Loucy (cell line): ENCODE data around the gene ATP1A2.

Experiments
- H2AFZ ChIP-seq: fragments of 200-600 bp; sonication (generic); 2 replicates; pipeline ENCODE4 v1.6.0; 2016; ENCODE audit warnings: antibody characterized with exemption, mild to moderate bottlenecking, low read length, moderate library complexity
- H3F3A ChIP-seq: fragments of 200-600 bp; 2 replicates; pipeline ENCODE4 v1.6.0; 2016; ENCODE audit warnings: antibody characterized with exemption, low read depth, mild to moderate bottlenecking
- H3K27me3 ChIP-seq: fragments of 200-600 bp; sonication (generic); 2 replicates; pipeline ENCODE4 v1.6.1; 2014; ENCODE audit warnings: low read length, mild to moderate bottlenecking; ENCODE audit not compliant: insufficient read depth, poor library complexity, severe bottlenecking
- H3K36me3 ChIP-seq: fragments of 200-600 bp; sonication (generic); 2 replicates; pipeline ENCODE4 v1.6.1; 2016; ENCODE audit warnings: low read length; ENCODE audit not compliant: insufficient read depth
- H3K4me1 ChIP-seq: fragments of 200-600 bp; sonication (generic); 2 replicates; pipeline ENCODE4 v1.5.1; 2014; ENCODE audit warnings: low read length, mild to moderate bottlenecking; ENCODE audit not compliant: insufficient read depth, poor library complexity, severe bottlenecking
- H3K4me2 ChIP-seq: fragments of 200-600 bp; sonication (generic); 2 replicates; pipeline ENCODE4 v1.6.0; 2014; ENCODE audit warnings: antibody characterized with exemption, low read length, low read depth, mild to moderate bottlenecking; ENCODE audit not compliant: poor library complexity, severe bottlenecking
- H3K4me3 ChIP-seq: fragments of 200-600 bp; sonication (generic); 2 replicates; pipeline ENCODE4 v1.5.1; 2014; ENCODE audit warnings: low read length, mild to moderate bottlenecking, mixed read lengths; ENCODE audit not compliant: poor library complexity, severe bottlenecking
- H3K79me2 ChIP-seq: fragments of 200-600 bp; sonication (generic); 2 replicates; pipeline ENCODE4 v1.6.1; 2014; ENCODE audit warnings: low read length; ENCODE audit not compliant: insufficient read depth
- H3K9ac ChIP-seq: fragments of 200-600 bp; sonication (generic); 2 replicates; pipeline ENCODE4 v1.6.0; 2014; ENCODE audit warnings: mild to moderate bottlenecking, low read depth, low read length, moderate library complexity; ENCODE audit not compliant: poor library complexity, severe bottlenecking
- H3K9me2 ChIP-seq: fragments of 200-600 bp; sonication (generic); replicated peaks from 2 replicates; pipeline ENCODE4 v1.6.1; 2016; ENCODE audit warnings: low read depth, low read length, mixed read lengths
- H3K9me3 ChIP-seq: fragments of 200-600 bp; sonication (generic); 2 replicates; pipeline ENCODE4 v1.6.1; 2014; ENCODE audit warnings: mild to moderate bottlenecking, antibody characterized with exemption, low read length, low read depth; ENCODE audit not compliant: insufficient read depth
- H4K20me1 ChIP-seq: fragments of 200-600 bp; sonication (generic); 2 replicates; pipeline ENCODE4 v1.6.0; 2014; ENCODE audit warnings: antibody characterized with exemption, low read length, mild to moderate bottlenecking; ENCODE audit not compliant: insufficient read depth, poor library complexity, severe bottlenecking
- CTCF ChIP-seq: fragments of 200-600 bp; sonication (generic); conservative IDR thresholded peaks from 2 replicates; pipeline ENCODE4 v1.5.1; 2014; ENCODE audit warnings: mild to moderate bottlenecking, antibody characterized with exemption, low read length
- EZH2phosphoT487 ChIP-seq: fragments of 200-600 bp; IDR thresholded peaks from 2 replicates; pipeline ENCODE4 v1.6.1; 2018; ENCODE audit warnings: antibody characterized with exemption, mild to moderate bottlenecking, moderate library complexity, borderline replicate concordance

ATP1A2 gene

GRCh38 chr1:160121388-160121787 is 5.8 kb downstream of the ATP1A2 start:
- H3K4me3 ChIP-seq, result no peak overlapping the region
- no peaks in the 10 kb centered on the region for H3K9me2 ChIP-seq
- no peaks in the 10 kb centered on the region for H4K20me1 ChIP-seq
- H3K4me2 ChIP-seq, result no peak overlapping the region
- H3K36me3 ChIP-seq, result no peaks in the 10 kb centered on the region
- no peaks in the 10 kb centered on the region for H3K79me2 ChIP-seq
- H3F3A ChIP-seq, result no peaks in the 10 kb centered on the region
- no peaks in the 10 kb centered on the region for H3K27me3 ChIP-seq
- TF ChIP-seq EZH2phosphoT487 (no peak), CTCF (no peak)
- no peak overlapping the region for H3K9ac ChIP-seq
- H3K4me1 ChIP-seq, result no peaks in the 10 kb centered on the region
- no peak overlapping the region for H2AFZ ChIP-seq
- no peaks in the 10 kb centered on the region for H3K9me3 ChIP-seq

GRCh38 chr1:160122978-160123495 is 7.5 kb downstream of the ATP1A2 start:
- H3K4me1 ChIP-seq, result no peaks in the 10 kb centered on the region
- no peak overlapping the region for H2AFZ ChIP-seq
- no peaks in the 10 kb centered on the region for H3K9me3 ChIP-seq
- no peaks in the 10 kb centered on the region for H3K27me3 ChIP-seq
- no peaks in the 10 kb centered on the region for H3K79me2 ChIP-seq
- no peaks in the 10 kb centered on the region for H4K20me1 ChIP-seq
- H3F3A ChIP-seq, result no peaks in the 10 kb centered on the region
- H3K9ac ChIP-seq, result no peak overlapping the region
- no peaks in the 10 kb centered on the region for H3K9me2 ChIP-seq
- no peak for TF ChIP-seq CTCF
- no peak for TF ChIP-seq EZH2phosphoT487
- H3K4me3 ChIP-seq, result no peak overlapping the region
- no peaks in the 10 kb centered on the region for H3K36me3 ChIP-seq
- H3K4me2 ChIP-seq, result no peak overlapping the region

GRCh38 chr1:160123726-160124125 is 8.2 kb downstream of the ATP1A2 start:
- Histone ChIP-seq H3K4me1 (no peaks in the 10 kb centered on the region), H4K20me1 (no peaks in the 10 kb centered on the region), H3K36me3 (no peaks in the 10 kb centered on the region)

More at GRCh38 chr1:160123726-160124125, 8.2 kb downstream of the ATP1A2 start:
- no peak for TF ChIP-seq EZH2phosphoT487
- TF ChIP-seq CTCF, result no peak
- Histone ChIP-seq H3K9me2 (no peaks in the 10 kb centered on the region), H3K9ac (no peak overlapping the region), H3K79me2 (no peaks in the 10 kb centered on the region), H2AFZ (no peak overlapping the region), H3K4me2 (no peak overlapping the region), H3K27me3 (no peaks in the 10 kb centered on the region), H3K4me3 (no peak overlapping the region), H3K9me3 (no peaks in the 10 kb centered on the region), H3F3A (no peaks in the 10 kb centered on the region)
